Vagina (tissue), 2 donors: ENCODE data around the gene VTCN1. TPM values are rescaled to one million over a fixed set of nuclear protein-coding genes. Genes with fewer than 3 reads are reported as not detected.
"Not testable (repeated sequence)": the region's sequence is repeated elsewhere in the genome, so short reads cannot be mapped to it uniquely, and the experiment has no call there.

Experiments used
- DNase-seq, 2 donors: peaks; one replicate each; pipeline ENCODE4 v3.0.0-alpha.2; 2017; ENCODE audit errors: extremely low spot score in 2 of 2
- H3K27ac ChIP-seq: fragments of 200-600 bp; sonication (generic); one replicate; pipeline ENCODE4 v1.5.1; 2019
- H3K27me3 ChIP-seq: fragments of 200-600 bp; sonication (generic); one replicate; pipeline ENCODE4 v1.5.1; 2019
- H3K36me3 ChIP-seq, 2 donors: fragments of 200-600 bp; sonication (generic); one replicate each; pipeline ENCODE4 v1.5.1; 2017 to 2019
- H3K4me1 ChIP-seq: fragments of 200-600 bp; sonication (generic); one replicate; pipeline ENCODE4 v1.5.1; 2019
- H3K4me3 ChIP-seq, 2 donors: fragments of 200-600 bp; sonication (generic); 1 replicate in 1 of 2; 2 replicates in 1 of 2; pipeline ENCODE4 v1.5.1; 2016 to 2019
- H3K9me3 ChIP-seq: fragments of 200-600 bp; sonication (generic); one replicate; pipeline ENCODE4 v1.5.1; 2019
- POLR2A ChIP-seq, 2 donors: fragments of 450-650 bp; IDR thresholded peaks; one replicate each; pipeline ENCODE4 v1.6.1; 2017; ENCODE audit warnings: antibody characterized with exemption in 2 of 2, mild to moderate bottlenecking in 2 of 2, moderate library complexity in 2 of 2
- POLR2AphosphoS5 ChIP-seq, 2 donors: sonication (generic); formaldehyde crosslinking; IDR thresholded peaks; one replicate each; pipeline ENCODE4 v1.9.0; 2017; ENCODE audit warnings: antibody characterized with exemption in 2 of 2, mild to moderate bottlenecking in 2 of 2, low read depth in 1 of 2; ENCODE audit not compliant: insufficient read depth in 1 of 2
- intact Hi-C: fragments of 100-400 bp; cut with DNase I; formaldehyde crosslinking; loops from one replicate; pipeline ENCODE4 v1.15.1; 2023
- total RNA-seq: library from RNA; depleted of rRNA; stranded (reverse); fragments of >200 nt; gene quantifications from one replicate; pipeline ENCODE4 v1.2.3, GENCODE V29; 2016
- TF ChIP-seq, protein P1 (sequence below), 3 experiments: fragments of 450-650 bp in 2 of 3; fragments of 200-600 bp in 1 of 3; sonication (generic) in 1 of 3; IDR thresholded peaks; one replicate each; pipeline ENCODE4 v1.5.1; 2017 to 2019; ENCODE audit warnings: antibody characterized with exemption in 3 of 3, mild to moderate bottlenecking in 2 of 3, moderate library complexity in 2 of 3

VTCN1 gene
- total RNA-seq, 1 donor from 2014 or later = not detected

DNA sequence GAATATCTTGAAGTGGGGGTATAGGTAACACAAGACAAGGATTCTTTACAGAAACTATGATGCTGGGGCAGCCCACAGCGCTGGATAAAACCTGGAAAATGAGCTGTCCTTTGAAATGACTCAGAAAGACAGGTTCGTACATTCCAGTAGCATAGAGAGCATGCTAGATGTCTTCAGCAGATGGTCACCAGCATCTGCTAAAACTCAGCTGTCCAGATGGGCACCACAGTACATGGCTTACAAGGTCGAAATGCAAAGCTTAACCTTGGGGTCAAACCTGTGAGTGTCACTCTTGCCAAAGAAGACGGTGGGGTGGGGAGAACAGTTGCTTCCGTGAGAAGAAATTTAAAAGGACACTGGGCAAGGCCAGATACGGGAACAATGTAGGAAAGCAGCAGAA is 47.9 kb downstream of the VTCN1 start:
- H3K27me3 ChIP-seq = no peaks in the 10 kb centered on the region
- H3K27ac ChIP-seq = no peak overlapping the region
- H3K4me1 ChIP-seq = no peaks in the 10 kb centered on the region
- no peak overlapping the region for H3K4me3 ChIP-seq
- no peaks in the 10 kb centered on the region for H3K36me3 ChIP-seq
- TF ChIP-seq, protein P1, sequence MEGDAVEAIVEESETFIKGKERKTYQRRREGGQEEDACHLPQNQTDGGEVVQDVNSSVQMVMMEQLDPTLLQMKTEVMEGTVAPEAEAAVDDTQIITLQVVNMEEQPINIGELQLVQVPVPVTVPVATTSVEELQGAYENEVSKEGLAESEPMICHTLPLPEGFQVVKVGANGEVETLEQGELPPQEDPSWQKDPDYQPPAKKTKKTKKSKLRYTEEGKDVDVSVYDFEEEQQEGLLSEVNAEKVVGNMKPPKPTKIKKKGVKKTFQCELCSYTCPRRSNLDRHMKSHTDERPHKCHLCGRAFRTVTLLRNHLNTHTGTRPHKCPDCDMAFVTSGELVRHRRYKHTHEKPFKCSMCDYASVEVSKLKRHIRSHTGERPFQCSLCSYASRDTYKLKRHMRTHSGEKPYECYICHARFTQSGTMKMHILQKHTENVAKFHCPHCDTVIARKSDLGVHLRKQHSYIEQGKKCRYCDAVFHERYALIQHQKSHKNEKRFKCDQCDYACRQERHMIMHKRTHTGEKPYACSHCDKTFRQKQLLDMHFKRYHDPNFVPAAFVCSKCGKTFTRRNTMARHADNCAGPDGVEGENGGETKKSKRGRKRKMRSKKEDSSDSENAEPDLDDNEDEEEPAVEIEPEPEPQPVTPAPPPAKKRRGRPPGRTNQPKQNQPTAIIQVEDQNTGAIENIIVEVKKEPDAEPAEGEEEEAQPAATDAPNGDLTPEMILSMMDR (IDR thresholded peaks at IDR 0.05) = no peak
- no peak for TF ChIP-seq POLR2A (IDR thresholded peaks at IDR 0.05)
- no peak for TF ChIP-seq POLR2AphosphoS5 (IDR thresholded peaks at IDR 0.05; ENCODE audit: insufficient read depth in 1 of 2, low read depth in 1 of 2)
- DNase-seq = no peak
- intact Hi-C loops = no loop called here
- H3K9me3 ChIP-seq = no peaks in the 10 kb centered on the region

- TF ChIP-seq POLR2A (IDR thresholded peaks at IDR 0.05) (no peak), POLR2AphosphoS5 (IDR thresholded peaks at IDR 0.05; ENCODE audit: insufficient read depth in 1 of 2, low read depth in 1 of 2) (no peak)
- TF ChIP-seq, protein P1 (IDR thresholded peaks at IDR 0.05) = no peak
- no peak overlapping the region for H3K27ac ChIP-seq
Measured at GRCh38 chr1:117161887-117162286, 48.8 kb downstream of the VTCN1 start.

GRCh38 chr1:117151305-117151704 is 59.4 kb downstream of the VTCN1 start:
- H3K4me3 ChIP-seq, intact Hi-C loops, DNase-seq, H3K27me3 ChIP-seq, H3K9me3 ChIP-seq, H3K36me3 ChIP-seq, H3K27ac ChIP-seq: not testable (repeated sequence)
- peaks cover 21% of the 10 kb centered on the region for H3K4me1 ChIP-seq

More at GRCh38 chr1:117161887-117162286, 48.8 kb downstream of the VTCN1 start:
- DNase-seq = no peak
- no peaks in the 10 kb centered on the region for H3K27me3 ChIP-seq
- intact Hi-C loops = no loop called here
- H3K36me3 ChIP-seq = no peaks in the 10 kb centered on the region
- no peak overlapping the region for H3K4me3 ChIP-seq
- H3K9me3 ChIP-seq = no peaks in the 10 kb centered on the region
- H3K4me1 ChIP-seq = no peaks in the 10 kb centered on the region

- H3K27me3 ChIP-seq = no peaks in the 10 kb centered on the region
- no peak overlapping the region for H3K27ac ChIP-seq
- no peak for TF ChIP-seq POLR2A (IDR thresholded peaks at IDR 0.05)
- no peak for TF ChIP-seq POLR2AphosphoS5 (IDR thresholded peaks at IDR 0.05; ENCODE audit: insufficient read depth in 1 of 2, low read depth in 1 of 2)
- TF ChIP-seq, protein P1 (IDR thresholded peaks at IDR 0.05) = no peak
- H3K9me3 ChIP-seq = no peaks in the 10 kb centered on the region
- H3K4me3 ChIP-seq = no peak overlapping the region
- no peaks in the 10 kb centered on the region for H3K36me3 ChIP-seq
- DNase-seq = no peak
- intact Hi-C loops = no loop called here
- H3K4me1 ChIP-seq = peaks cover 21% of the 10 kb centered on the region
Measured at GRCh38 chr1:117150316-117150715, 60.4 kb downstream of the VTCN1 start.

DNA sequence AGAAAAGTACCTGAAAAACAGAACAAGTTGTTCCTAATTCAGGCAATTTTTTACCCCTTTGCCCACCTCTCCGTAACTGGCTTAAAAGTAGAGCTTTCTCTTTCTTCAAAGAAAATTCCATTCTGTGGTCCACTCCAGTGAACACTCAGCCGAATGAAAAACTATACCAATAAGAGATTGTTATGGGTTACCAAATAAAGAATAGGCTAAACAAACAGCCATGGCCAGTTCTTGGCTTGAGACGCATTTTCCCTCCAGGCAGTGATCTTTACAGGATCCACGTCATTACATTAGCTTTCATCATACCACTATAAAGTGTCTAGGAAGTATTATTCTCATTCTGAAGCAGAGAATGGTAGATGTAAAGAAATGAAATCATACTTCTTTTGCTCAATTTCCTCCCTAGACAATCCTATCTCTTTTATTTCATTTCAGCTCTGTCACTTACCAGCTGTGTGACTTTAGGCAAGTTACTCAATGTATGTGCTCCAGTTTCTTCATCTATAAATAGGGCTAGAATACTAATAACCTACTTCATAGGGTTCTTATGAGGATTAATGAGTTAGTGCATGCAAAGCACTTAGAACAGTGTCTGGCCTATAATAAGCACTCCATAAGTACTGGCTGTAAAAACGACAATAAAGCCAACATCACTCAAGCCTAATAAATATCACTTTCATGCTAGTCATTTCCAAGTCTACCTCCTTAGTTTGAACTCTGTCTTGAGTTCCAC is 62.7 kb downstream of the VTCN1 start:
- Histone ChIP-seq H3K4me1 (peaks cover 21% of the 10 kb centered on the region), H3K36me3 (no peaks in the 10 kb centered on the region), H3K4me3 (no peak overlapping the region), H3K9me3 (no peaks in the 10 kb centered on the region), H3K27me3 (no peaks in the 10 kb centered on the region), H3K27ac (no peak overlapping the region)
- intact Hi-C loops = no loop called here
- DNase-seq = no peak
- TF ChIP-seq POLR2A (IDR thresholded peaks at IDR 0.05) (no peak), POLR2AphosphoS5 (IDR thresholded peaks at IDR 0.05; ENCODE audit: insufficient read depth in 1 of 2, low read depth in 1 of 2) (no peak)
- TF ChIP-seq, protein P1 (IDR thresholded peaks at IDR 0.05) = no peak
